Fibroblast of peridontal ligament (primary cell): ENCODE data around the gene COA1.
A peak's percentile ranks its signal among the peaks of the same experiment; 100 is the strongest.
"Not testable (repeated sequence)": the region's sequence is repeated elsewhere in the genome, so short reads cannot be mapped to it uniquely, and the experiment has no call there.

Source experiments
- DNase-seq: peaks from one replicate; pipeline ENCODE4 v3.0.0-alpha.2; 2010; ENCODE audit errors: extremely low read depth

COA1 gene

DNA sequence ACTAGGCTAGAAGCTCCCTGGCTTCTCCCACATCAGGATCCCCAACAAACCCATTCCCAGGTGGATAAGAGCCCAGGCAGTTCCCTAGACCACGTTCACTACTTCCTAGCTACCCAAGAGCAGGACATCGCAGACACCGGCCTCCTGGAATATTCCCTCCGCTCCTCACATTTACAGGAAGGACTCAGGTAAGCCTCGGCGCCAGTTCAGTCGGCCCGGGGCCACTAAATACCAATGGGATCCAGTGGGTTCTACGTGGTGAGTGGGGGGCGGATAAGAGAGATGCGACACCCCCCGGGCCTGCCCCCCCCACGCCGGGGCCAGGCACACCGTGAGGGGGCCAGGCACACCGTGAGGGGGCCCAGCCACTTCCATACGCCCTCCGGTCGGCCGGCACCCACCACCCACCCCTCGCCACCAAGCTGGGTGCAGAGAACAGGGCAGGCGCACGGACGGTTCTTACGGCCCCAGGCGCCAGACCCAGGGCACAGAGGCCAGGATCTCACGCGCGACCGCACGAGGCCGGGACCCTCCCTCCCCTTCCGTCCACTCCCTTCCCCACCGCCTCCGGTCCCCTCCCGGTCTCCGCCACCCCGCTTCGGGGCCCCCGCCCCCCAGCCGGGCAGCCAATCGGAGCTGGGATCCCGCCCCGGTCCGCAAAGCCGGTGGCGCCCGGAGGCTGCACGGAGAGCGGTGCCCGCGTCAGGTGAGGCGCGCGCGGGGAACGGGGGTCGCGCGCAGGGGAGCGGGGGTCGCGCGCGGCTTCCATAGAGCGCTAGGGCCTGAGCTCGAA is 28.9 kb upstream of the COA1 start, which contains the start of gene BLVRA:
Gene BLVRA, plus strand, starts transcription at position 652 of the 793 bp plus-strand sequence. CDS start 12,479 bp downstream, outside the sequence.
- peak; percentile 25 for DNase-seq

DNA sequence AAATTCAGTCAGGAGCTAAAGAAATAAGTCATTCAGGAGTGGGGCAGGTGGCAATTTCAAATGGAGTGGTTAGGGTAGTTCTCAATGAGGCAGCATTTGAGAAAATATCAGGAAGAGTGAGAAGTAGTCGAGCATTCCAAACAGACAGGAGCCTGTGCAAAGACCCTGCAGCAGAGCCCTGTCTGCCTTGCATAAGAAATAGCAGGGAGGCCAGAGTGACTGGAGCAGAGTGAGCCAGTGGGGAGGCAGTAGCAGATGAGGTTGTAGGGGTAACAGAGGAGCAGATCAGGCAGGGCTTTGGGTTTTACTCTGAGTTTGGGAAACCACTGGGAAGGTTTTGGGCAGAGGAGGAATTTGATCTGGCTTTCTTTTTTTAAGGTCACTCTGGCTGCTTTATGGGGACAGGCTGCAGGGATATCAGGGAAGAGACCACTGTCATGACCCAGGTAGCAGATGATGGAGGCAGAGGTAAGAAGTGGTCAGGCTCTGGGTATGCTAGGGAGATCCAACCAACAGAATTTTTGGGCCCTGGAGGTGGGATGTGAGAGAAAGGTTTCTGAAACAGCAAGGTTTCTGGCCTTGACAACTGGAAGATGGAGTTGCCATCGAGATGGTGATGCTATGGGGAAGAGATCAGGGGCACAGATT is 27.9 kb upstream of the COA1 start:
- no peak for DNase-seq

DNA sequence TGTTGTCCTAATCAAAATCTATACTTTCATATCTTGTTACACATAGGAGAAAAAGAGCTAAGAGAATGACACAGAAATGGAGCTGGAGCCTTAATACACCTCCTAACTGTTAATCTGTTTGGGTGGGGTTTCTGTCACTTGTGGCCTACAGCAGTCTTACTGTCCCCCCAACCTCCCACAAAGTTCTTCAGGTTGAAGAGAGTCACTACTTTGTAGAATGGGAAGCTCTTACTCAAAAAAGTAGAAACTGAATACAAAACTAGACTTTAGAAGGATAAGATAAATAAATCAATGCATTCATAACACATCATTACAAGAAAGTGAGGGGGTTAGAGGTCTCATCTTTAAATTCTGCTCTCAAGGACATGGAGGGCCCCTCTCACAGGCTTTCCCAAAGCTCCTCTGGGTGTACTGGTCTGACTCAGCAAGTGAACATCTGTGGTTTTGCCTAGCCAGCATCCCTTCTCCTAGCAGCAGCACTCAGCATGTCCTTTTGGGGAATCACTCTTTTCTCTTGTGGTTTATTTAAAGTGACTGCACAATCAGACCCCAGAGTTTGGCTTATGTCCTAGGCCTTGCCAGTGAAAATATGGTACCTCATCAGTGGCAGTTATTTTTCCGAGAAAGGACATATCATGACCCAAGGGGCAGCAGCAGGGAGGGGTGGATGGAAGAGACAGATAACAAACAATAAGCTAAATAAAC is 27.2 kb upstream of the COA1 start:
- DNase-seq: peak; percentile 79

DNA sequence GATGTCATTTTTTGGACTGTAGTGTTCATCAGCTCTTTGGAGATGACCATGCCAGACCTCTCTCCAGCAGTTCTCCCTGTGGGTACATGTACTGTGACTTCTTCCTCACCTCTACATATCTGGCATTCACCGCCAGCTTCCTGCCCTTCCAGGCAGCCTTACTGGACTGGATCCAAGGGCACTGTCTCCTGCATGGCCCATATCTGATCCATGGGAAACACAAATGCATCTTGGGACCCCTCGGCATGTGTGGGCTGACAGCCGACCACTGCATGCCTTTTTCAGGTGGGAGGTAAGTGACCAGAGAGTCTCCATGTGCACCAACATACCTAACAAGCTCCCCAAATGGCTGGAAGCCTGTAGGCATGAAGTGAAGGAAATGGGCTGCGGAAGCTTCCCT is 25.3 kb upstream of the COA1 start:
- no peak for DNase-seq

DNA sequence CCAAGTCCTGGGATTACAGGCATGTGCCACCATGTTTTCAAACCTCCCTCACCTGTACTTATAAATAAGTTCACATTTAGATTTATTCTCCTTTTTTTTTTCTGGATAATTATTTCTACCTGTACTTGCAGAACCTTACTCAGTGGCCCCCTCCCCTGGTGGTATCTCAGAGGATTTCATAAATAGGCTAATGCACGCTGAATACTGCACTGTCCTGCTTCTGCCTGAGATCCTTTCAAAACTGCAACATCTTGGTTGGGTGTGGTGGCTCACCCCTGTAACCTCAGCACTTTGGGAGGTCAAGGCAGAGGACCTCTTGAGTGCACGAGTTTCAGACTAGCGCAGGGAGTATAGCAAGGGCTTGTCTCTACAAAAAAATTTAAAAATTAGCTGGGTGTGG is 24.5 kb upstream of the COA1 start:
- DNase-seq: no peak

DNA sequence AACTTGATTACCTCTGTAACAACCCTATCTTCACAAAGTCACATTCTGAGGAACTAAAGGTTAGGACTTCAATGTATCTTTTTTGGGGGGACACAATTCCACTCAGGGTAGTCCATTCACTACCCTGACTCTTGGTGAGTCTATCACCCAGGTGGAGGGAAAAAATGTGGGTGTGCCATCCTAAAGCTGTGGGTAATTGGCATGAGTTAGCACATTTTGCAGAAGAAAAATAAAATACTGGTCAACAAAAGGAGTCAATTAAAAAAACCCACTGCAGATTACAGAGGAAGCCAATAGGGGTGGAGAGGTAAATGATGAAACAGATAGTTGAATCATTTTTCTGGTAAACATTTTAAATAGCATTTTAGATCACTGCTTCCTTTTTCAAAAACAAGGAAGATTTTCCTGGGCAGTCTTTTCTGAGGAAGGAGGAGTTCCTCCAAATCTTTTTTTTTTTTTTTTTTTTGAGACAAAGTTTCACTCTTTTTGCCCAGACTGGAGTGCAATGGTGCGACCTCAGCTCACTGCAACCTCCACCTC is 24.0 kb upstream of the COA1 start:
- peak; percentile 45 for DNase-seq

DNA sequence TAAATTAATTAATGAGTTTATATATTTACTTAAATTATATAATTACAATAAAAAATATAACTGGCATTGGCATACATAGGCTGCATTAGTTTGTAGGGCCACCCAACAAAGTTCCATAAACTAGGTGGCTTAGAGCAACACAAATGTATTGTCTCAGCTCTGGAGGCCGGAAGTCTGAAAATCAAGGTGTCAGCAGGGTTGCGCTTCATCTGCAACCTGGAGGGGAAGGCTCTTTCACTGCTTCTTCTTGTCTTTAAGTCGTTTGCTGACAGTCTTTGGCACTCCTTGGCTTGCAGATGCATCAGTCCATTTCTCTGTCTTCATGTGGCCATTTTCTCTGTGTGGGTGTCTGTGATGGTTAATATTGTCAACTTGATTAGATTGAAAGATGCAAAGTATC is 23.1 kb upstream of the COA1 start:
- DNase-seq: no peak

DNA sequence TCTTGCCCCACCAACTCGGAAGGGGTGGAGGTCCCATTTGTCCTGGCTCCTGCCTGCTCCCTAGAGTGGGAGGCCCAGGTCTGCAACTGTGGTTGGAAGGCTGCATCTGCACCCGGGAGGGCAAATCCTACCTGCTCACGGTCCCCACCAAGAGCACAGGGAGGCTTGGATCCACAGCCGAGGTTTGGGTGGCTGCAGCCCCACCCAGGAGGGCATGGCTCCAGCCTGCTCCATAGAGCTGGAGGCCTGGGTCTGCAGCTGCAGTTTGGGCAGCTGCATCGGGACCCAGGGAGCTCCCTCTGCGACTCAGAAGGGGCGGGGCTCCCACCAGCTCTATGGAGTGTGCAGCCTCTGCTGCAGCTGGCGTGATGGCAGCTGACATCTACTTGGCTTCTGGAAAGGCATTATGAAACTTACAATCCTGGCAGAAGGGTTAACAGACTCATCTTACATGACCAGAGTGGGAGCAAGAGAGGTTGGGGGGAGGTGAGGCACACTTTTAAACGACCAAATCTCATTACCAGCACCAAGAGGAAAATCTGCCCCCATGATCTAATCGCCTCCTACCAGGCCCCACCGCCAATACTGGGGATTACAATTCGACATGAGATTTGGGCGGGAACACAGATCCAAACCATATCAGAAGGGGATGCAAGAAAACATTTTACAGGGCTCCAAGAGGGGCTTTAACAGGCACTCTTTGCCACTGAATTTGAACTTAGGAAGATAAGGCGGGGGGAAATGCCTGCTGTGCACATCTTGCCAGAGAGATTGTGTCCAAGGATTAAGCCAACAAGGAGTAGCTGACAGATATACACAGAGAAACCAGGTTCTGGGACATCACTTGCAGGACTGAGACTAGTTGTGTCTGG is 20.9 kb upstream of the COA1 start:
- peak; percentile 31 for DNase-seq

DNA sequence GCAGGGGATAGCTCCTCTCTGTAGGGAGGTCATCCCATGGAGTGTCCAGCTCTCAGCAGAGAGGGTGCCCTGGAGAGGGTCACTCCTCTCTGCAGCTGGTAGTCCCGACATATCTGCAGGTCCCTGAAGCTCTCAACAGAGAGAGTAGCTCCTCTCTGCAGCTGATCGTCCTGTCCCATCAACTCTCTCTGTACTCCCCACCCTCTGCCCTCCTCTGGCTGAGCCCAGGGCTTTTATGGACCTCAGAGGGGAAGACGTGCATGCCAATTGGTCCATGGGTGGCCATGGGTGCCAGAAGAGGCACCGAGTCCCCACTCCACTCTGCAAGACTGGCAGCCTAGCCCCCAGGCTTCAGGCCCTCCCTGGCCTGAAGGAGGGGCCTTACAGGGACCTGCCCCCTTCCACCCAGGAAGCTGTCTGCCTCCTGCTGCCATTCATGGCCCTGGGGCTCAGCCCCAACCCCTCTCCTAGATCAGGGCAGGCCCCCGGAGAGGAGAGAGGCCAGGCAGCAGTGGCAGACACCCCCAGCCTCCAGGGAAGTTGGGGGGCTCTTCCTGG is 20.1 kb upstream of the COA1 start:
- no peak for DNase-seq

DNA sequence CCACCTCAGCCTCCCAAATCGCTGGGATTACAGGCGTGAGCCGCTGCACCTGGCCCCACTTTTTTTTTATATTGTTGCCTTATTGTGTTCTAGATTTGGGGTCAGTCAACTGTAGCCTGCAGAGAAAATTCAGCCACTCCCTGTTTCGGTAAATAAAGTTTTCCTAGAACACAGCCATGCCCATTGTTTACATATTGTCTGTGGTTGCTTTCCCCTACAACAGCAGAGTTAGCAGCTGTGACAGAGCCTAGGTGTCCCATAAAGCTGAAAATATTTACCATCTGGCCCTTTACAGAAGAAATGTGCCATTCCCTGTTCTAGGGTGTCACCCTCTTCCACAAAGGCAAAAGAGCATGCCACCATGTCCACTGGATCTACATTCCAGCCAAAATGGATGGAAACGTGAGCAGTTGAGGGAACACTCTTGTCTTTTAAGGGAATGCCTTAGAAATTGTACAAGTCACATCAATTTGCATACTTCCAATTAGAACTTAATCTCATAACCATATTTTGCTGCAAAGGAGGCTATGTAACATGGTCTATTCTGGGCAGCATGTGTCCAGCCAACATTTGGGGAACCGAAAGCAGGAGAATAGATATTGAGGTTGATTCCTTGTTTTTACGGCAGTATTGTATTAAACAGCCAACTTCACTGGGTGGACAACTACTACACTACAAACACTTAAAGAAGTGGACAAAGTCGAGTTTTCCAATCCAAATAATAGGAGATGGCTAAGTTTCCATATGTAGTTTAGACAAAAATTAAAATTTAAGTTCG is 18.2 kb upstream of the COA1 start:
- DNase-seq: no peak

DNA sequence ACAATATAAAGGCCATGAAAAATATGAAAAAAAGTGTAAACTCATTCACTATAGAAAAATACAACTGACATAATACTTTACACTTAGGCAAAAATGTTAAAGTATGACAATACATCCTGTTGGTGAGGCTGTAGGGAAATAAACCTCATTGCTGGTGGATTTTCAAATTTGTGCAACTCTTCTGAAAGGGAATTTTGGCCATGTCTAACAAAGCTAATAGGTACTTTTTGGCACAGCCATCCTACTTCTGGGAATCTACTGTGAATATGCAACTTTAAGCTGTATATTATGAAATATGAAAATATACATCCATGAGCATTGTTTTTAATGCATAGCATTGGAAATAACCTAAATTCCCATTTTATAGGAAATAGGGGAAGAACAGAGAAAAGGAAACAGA is 13.4 kb upstream of the COA1 start:
- DNase-seq: no peak

DNA sequence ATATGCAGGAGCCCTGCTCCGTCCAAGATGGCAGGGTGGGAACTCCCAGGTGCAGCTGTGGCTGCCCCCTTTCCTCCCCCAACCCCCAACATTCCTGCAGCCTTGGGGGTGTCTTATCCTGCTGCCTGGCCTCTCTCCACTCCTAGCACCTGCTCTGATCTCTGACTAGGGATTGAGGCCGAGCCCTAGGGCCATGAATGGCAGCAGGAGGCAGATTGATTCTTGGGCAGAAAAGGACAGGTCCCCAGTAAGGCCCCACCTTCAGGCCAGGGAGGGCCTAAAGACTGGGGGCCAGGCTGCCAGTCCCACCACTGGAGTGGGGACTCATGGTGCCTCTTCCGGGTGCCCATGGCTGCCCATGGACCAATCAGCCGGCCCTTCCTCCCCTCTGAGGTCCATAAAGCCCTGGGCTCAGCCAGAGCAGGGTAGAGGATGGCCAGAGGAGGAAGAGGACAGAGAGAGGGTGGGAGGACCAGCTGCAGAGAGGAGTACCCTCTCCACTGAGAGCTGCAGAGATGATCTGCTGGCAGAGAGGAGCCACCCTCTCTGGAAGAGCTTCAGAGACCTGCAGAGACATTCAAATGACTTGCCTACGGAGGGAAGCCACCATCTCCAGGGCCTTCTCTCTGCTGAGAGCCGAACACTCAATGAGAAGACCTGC is 8.3 kb upstream of the COA1 start:
- DNase-seq: no peak

DNA sequence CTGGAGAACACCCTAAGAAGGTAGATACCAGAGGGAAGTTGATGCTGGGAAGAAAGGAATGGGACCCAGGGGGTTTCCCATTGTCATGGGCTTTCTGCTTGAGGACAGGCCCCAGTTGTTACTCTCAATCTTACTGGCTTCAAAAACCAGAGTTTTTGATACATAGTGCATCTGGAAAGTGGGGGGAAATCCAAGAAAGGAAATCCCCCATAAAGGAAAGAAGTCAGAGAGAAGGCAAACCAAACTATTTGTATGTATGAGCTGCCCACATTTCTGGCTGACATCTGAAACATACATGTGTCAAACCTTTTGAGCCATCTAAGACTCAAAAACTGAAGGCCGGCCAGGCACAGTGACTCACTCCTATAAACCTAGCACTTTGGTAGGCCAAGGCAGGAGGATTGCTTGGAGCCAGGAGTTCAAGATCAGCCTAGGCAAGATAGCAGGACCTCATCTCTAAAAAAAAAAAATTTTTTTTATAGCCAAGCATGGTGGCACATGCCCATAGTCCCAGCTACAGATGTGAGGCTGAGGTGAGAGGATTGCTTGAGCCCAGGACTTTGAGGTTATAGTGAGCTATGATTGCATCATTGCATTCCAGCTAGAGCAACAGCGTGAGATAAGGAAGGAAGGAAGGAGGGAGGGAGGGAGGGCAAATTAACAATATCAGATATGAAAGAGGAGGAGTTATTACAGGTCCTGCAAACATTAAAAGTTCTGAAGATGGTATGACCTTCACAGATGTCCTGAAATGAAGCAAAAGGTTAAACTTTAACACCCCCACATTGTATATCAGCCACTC is 6.7 kb upstream of the COA1 start:
- no peak for DNase-seq

DNA sequence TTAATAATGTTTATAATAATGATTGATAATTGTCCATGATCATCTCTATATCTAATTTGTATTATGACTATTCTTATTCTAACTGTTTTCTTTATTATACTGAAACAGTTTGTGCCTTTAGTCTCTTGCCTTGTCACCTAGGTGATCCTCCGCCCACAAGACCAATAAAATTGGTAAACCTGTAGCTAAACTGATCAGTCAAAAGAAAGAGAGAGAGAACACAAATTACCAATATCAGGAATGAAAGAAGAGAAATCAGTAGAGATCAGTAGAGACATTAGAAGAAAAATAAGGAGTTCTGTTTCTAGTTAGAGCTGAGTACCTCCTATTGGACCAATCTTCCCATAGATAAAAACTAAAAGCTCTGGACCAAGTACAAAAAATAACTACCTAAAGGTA is 6.1 kb upstream of the COA1 start:
- no peak for DNase-seq

DNA sequence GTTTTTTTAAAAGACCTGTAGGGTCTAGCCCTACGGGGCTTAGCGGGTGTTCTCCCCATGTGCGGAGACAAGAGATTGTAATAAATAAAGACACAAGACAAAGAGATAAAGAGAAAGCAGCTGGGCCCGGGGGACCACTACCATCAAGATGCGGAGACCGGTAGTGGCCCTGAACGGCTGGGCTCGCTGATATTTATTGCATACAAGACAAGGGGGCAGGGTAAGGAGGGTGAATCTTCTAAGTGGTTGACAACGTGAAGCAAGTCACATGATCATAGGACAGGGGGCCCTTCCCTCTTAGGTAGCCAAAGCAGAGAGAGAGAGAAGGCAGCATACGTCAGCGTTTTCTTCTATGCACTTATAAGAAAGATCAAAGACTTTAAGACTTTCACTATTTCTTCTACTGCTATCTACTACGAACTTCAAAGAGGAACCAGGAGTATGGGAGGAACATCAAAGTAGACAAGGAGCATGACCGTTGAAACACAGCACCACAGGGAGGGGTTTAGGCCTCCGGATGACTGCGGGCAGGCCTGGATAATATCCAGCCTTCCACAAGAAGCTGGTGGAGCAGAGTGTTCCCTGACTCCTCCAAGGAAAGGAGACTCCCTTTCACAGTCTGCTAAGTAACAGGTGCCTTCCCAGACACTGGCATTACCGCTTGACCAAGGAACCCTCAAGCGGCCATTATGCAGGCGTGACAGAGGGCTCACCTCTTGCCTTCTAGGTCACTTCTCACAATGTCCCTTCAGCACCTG is 5.4 kb upstream of the COA1 start:
- not testable (repeated sequence) for DNase-seq

DNA sequence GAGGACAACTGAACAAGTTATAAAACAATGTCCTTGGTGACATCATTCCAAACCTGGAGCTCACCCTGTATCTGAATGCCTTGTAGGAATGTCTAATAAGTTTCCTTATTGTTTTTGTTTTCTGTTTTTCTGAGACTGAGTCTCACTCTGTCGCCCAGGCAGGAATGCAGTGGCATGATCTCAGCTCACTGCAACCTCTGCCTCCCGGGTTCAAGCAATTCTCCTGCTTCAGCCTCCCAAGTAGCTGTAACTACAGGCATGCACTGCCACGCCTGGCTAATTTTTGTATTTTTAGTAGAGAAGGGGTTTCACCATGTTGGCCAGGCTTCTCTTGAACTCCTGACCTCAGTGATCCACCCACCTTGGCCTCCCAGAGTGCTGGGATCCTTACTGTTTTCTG is 2.2 kb upstream of the COA1 start:
- not testable (repeated sequence) for DNase-seq

DNA sequence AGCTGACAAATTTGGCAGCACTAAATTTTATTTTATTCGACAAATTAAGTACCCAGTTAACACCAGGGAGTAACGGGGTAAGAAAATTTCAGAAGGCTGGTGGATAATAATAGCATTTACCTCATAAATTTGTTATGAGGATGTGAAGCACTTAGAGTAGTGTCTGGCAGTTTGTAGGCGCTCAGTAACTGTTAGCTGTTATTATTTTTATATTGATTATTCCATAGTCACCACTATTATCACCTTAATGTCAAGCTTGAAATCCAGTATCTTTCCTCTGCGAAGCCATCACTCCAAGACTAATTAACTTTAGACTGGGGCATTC is 563 bp upstream of the COA1 start:
- DNase-seq: no peak

DNA sequence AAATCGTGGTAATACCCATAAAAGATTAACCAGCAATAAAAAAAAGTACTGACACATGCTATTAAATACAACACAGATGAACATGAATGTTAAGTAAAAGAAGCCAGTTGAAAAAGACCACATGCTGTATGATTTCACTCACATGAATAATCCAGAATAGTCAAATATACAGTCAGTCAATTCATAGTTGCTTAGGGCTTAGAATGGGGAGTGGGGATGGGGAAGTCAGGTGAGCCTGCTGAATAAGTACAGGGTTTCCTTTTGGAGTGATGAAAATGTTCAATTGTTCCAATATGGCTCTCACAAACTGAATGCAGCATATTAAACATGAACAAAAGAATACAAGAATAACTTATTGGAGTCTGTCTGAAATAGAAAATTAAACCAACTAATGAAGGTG is 1.8 kb downstream of the COA1 start:
- DNase-seq: no peak
